HG02852 (cell line): ENCODE results near the gene BDKRB2.

ENCODE experiments used
- ATAC-seq: cut with Tn5 transposase; IDR thresholded peaks from one replicate; pipeline ENCODE4 v1.9.1; 2021; ENCODE audit warnings: mild to moderate bottlenecking, moderate library complexity; ENCODE audit not compliant: unreplicated experiment

BDKRB2 gene

GRCh38 chr14:96176275-96176674 lies 28.4 kb upstream of the BDKRB2 start:
- no peak for ATAC-seq

GRCh38 chr14:96176811-96177211 lies 27.8 kb upstream of the BDKRB2 start:
- ATAC-seq = no peak

- ATAC-seq = no peak
Measured at GRCh38 chr14:96177766-96178375, 26.8 kb upstream of the BDKRB2 start.

- no peak for ATAC-seq
Measured at GRCh38 chr14:96178461-96179321, 25.9 kb upstream of the BDKRB2 start.

- ATAC-seq = no peak
Measured at GRCh38 chr14:96180043-96180874, 24.4 kb upstream of the BDKRB2 start.

- no peak for ATAC-seq
Measured at GRCh38 chr14:96181186-96182056, 23.2 kb upstream of the BDKRB2 start.

- no peak for ATAC-seq
Measured at GRCh38 chr14:96182546-96182945, 22.1 kb upstream of the BDKRB2 start.

GRCh38 chr14:96184737-96185136 lies 19.9 kb upstream of the BDKRB2 start:
- ATAC-seq = no peak

- no peak for ATAC-seq
Measured at GRCh38 chr14:96187216-96188031, 17.2 kb upstream of the BDKRB2 start.

- no peak for ATAC-seq
Measured at GRCh38 chr14:96189281-96189711, 15.3 kb upstream of the BDKRB2 start.

GRCh38 chr14:96191353-96191752 lies 13.3 kb upstream of the BDKRB2 start:
- ATAC-seq = no peak

- no peak for ATAC-seq
Measured at GRCh38 chr14:96191841-96192462, 12.7 kb upstream of the BDKRB2 start.

- no peak for ATAC-seq
Measured at GRCh38 chr14:96192975-96193805, 11.4 kb upstream of the BDKRB2 start.

GRCh38 chr14:96194262-96194656 lies 10.4 kb upstream of the BDKRB2 start:
- ATAC-seq = no peak

- no peak for ATAC-seq
Measured at GRCh38 chr14:96194657-96195431, 9.8 kb upstream of the BDKRB2 start.

GRCh38 chr14:96195441-96196081 lies 9.1 kb upstream of the BDKRB2 start:
- no peak for ATAC-seq
